ENCODE measurements around the gene TRPM5.
A peak's percentile ranks its signal among the peaks of the same experiment; 100 is the strongest.

The TRPM5 gene

GRCh38 chr11:2436013-2436520 is 8.2 kb downstream of the TRPM5 start:
- DNase-seq (ENCODE audit: low read depth) = no peak

GRCh38 chr11:2435288-2436012 is 8.9 kb downstream of the TRPM5 start:
- DNase-seq (ENCODE audit: low read depth) = no peak

DNA sequence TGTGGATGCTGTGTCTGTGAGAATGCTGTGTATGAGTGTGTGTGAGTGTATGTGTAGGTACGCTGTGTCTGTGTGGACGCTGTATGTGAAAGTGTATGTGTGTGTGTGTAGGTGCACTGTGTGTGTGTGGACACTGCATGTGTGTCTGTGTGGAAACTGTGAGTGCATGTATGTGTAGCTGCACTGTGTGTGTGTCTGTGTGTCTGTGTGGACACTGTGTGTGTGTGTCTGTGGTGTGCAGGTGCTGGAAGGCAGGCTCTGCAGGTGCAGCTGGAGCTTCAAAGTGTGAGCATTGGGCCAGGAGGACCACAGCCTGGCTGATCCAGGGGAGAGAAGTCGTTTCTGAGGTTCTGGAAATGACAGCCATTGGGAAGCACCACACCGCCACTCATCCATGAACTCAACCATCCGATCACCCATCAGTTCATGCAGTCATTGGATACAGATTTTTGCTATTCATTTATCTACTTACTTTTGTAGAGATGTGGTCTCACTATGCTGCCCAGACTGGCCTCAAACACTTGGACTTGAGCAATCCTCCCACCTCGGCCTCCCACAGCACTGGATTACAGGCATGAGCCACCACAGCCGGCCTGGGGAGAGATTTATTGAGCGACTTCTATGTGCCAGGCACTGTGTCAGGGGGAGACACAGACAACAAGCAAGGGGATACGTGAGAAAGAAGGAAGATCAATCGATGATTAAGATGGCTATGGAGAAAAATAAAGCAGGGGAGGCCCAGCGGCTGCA is 9.6 kb downstream of the TRPM5 start:
- no peak for DNase-seq (ENCODE audit: low read depth)

DNA sequence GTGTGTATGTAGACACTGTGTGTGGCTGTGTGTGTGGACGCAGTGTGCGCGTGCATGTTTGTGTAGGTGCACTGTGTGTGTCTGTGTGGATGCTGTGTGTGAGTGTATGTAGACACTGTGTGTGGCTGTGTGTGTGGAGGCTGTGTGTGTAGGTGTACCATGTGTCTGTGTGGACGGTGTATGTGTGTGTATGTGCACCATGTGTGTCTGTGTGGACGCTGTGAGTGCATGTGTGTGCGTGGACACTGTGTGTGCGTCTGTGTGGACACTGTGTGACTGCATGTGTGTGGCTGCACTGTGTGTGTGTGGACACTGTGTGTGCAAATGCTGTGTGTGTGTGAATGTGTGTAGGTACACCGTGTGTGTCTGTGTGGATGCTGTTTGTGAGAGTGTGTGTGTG is 10.3 kb downstream of the TRPM5 start:
- no peak for DNase-seq (ENCODE audit: low read depth)

- no peak for DNase-seq (ENCODE audit: low read depth)
Measured at GRCh38 chr11:2433106-2433925, 11.0 kb downstream of the TRPM5 start.

DNA sequence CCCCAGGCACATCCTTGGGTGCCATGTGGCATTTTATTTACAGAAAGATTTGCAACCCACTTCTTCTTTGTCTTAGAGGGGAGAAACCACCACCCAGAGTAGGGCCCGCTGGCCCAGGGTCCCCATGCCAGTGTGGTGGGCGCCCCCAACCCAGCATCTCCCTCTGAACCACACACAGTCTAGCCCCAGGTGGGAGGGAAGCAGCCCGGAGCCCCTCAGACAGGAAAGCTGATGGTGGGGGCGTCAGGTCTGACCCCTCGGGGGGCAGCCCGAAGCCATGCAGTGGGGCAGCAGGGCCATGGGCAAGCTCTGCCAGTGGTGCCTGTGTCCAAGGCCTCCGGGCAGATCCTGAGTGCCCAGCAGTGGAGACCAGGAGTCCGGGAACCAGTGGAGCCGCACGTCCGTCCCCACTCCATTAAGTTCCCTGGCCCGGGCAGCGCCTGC is 11.7 kb downstream of the TRPM5 start:
- no peak for DNase-seq (ENCODE audit: low read depth)

DNA sequence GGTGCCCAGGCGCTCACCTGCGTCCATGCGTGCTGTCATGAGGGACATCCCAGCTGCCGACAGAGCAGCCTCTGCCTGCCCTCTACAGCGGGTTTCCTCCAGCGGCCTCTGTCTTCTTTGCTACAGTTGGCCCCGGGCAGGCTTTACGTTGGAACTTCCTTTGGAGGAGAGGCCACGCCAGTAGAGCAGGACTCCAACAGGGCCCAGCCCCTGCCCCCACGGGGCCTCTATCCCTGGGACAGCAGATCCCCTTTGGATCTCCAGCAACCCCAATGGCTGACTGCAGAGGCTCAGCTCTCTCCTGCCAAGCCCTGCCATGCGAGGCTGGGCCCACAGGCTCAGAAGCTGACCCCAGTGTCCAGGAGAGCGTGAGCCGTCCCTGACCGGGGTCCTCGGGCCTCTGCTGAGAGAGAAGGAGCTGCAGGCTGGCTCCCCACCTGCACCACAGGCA is 12.1 kb downstream of the TRPM5 start:
- DNase-seq (ENCODE audit: low read depth) = no peak

DNA sequence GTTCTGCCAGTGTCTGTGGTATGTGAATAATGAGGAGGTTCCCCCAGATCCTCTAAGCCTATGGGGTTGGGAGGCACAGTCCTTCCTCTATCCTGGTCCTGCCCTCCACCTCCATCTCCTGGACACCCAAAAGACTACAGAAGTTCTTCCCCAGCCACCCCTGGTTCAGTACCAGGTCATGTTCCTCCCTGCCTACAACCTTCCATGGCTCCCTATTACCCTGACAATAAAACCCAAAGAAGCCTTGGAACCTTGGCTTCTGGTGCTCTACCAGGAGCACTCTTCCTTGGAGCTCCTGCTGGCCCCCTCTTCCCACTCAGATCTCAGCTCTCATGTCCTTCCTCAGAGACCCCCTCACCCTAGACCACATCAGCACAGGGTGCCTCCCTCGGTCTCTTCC is 12.9 kb downstream of the TRPM5 start:
- no peak for DNase-seq (ENCODE audit: low read depth)

DNA sequence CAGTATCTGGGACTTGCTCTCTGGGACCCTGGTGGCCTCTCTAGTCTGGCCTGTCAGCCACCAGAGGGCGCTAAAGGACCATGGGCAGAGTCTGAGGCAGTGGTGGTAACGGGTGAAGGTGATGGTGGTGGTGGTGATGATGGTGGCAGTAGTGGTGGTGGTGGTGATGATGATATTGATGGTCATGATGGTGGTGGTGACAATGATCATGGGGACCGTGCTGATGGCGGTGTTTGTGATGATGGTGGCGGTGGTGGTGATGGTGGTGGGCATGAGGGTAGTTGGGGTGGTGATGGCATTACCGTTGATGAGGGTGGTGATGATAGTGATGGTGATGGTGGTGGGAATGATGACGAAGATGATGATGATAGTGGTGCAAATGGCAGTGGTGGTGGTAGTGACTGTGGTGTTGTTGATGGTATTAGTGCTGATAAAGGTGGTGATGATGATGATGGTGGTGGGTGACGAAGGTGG is 16.0 kb downstream of the TRPM5 start:
- peak; percentile 79 for DNase-seq (ENCODE audit: low read depth)

DNA sequence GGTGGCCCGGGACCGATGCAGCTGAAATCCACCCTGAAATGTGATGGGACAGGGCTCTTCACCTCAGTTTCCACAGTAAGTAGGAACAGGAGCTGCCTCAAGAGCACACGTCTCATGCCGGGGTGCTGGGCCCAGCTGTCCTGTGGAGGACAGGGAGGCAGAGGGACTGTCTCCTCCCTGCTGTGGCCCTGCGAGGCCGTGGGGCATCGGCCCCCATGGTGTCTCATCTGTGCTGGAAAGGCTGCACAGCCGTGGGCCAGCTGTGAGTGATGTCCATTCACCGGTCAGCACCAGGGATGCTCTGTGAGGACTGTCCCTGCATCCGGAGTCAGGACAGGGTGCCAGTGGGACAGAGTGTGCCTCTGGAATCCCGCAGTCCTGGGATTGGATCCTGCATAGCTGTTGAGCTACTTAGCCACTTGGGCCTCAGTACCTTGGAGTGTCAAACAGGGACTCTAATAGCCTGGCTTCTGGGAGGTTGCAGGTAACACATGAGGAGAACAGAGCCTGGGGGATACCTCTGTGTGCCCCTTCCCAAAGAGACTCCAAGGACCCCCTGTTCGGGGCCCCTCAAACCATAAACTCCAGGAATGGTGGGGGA is 16.5 kb downstream of the TRPM5 start:
- DNase-seq (ENCODE audit: low read depth) = no peak

GRCh38 chr11:2426826-2427521 is 17.3 kb downstream of the TRPM5 start:
- no peak for DNase-seq (ENCODE audit: low read depth)

- DNase-seq (ENCODE audit: low read depth) = no peak
Measured at GRCh38 chr11:2426221-2426620, 18.1 kb downstream of the TRPM5 start.

- no peak for DNase-seq (ENCODE audit: low read depth)
Measured at GRCh38 chr11:2425506-2425905, 18.8 kb downstream of the TRPM5 start.

DNA sequence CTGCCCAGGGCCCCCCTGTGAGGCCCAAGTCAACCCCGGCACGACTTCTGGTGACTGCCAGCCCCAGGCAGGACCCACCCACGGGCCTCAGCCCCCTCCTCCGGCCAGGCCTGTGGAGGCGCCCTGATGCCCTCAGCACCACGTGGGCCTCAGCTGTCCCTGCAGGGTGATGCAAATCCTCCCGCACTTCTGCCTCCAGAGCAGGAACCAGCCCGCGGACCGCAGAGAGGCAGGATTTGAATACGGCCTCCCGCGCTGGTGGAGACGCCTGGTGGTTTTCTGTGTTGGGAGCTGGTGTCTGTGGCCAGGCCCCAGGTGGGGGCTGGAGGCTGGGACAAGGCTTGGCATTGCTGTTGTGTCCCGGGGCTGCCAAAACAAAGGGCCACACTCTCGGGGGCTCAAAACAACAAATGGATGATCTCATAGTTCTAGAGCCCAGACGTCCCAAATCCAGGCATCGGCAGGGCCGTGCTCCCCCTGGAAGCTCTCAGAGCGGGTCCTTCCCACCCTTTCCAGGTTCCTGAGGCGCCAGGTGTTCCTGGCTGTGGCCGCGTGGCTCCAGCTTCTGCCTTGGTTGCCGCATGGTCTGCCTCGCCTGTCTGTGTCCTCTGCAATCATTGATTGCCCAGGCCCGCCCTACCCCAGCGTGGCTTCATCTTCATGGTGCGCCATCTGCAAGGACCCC is 19.4 kb downstream of the TRPM5 start:
- no peak for DNase-seq (ENCODE audit: low read depth)

DNA sequence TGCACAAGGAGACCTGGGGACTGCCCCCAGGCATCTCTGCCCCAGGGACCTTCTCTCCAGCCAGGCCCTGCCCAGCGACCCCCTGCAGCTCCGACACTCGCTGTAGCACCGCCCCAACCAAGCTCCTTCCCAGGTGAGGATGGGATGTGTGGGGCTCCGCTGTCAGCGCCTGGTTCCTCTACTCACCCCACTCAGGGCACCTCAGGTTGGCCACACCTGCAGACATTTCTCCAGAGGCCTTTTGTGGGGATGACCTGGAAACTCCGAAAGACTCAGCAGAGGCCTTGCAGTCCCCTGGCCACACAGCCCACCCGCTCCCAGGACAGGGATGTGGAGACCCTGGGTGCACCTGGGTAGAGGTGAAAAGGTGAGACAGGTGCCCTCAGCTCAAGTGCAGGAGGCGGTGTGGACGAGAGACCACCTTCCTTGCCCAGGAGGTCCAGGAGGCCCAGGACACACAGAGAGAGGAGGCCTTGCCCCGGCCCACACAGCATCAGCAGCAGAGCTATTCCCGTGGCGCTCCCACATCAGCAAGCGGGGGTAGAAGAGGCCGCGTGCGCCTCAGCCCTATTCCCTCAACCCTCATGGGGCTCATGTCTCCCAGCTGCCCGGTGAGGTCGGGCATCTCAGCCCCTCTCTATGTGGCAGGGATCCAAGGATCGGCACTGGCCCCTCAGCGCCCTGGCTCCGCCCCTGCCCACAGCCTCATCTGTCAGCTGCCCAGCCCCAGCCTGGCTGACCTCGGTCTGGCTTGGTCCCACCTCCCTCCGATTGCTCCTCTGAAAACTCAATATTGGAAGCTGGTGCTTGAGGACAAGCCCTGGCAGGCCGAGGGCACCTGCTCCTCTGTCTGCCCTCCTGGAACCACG is 20.9 kb downstream of the TRPM5 start:
- no peak for DNase-seq (ENCODE audit: low read depth)

DNA sequence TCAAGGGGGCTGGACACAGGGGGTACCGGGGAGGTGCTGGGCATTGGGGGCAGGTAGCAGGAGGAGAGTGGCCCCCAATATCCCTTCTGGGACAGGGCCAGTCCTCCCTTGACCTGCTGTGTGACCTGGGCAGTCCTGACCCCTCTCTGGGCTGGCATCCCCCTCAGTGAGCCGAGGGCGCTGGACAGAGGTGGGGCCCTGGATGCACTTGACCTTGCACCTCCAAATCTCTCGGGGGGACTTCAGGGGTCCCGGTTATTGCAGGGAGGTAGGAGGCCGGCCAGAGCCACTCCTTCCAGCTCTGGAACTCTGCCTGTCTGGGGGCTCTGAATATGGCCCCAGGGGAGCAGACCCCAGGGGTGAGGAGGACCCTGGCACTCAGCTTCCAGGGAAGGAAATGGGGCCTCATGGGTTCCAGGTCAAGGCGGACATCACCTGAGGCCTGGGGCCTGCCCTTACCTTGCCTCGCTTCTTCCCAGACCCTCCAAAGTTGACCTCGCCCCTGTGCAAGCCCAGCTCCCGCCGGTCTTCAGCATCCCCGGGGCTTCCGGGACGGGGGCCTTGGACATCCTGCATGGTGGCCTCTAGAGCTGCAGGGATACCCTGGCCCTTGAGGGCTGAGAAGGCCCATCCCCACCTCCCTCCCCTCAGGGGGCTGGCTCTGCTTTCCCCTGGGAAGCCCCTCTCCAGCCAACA is 21.7 kb downstream of the TRPM5 start:
- DNase-seq (ENCODE audit: low read depth) = no peak

GRCh38 chr11:2421996-2422395 is 22.3 kb downstream of the TRPM5 start:
- no peak for DNase-seq (ENCODE audit: low read depth)

DNA sequence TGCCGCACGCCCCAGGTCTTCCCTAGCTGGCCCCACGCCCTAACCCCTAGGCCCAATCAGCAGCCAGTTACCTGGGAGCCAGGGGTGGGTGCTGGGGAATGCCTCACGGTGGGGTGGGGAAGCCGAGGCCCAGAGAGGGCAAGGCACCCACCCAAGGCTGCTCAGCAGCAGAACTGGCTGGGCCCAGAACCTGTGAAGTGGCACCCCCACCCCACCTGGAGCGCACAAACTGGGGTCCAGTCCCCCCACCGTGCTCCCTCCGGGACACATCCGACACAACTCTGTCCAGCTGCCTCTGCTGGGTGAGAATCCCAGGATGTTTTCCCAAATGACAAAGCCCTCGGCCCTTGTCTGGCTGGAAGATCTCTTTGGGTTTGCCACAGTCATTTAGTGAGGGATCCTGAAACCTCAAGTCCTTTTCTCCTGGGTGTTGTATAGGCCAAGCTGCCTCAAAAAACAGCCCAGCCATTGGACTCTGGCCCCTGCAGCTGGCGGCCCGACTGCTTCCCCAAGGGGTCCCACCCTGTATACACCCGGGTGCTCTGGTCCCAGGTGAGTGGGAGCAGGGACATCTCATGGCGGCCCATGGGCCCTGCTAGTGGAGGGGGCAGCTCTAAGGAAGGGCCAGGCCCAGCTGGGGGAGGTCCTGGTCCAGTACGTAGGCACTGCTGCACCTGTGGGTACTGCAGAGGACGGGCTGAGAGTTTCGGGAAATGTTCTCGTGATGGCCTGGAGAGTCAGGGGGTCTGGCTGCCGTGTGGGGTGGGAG is 22.9 kb downstream of the TRPM5 start:
- DNase-seq (ENCODE audit: low read depth) = no peak

All from stimulated activated CD8-positive, alpha-beta memory T cell treated with anti-CD3 and anti-CD28 coated beads, Interleukin-15, amount 100 ng/mL, for 24 hours (primary cell).